Vagina (tissue), 2 donors: ENCODE measurements around the gene AHSP. TPM values are rescaled to one million over a fixed set of nuclear protein-coding genes. Genes with fewer than 3 reads are reported as not detected.
"Not testable (repeated sequence)": the region's sequence is repeated elsewhere in the genome, so short reads cannot be mapped to it uniquely, and the experiment has no call there.

Source experiments
- DNase-seq, 2 donors: peaks; one replicate each; pipeline ENCODE4 v3.0.0-alpha.2; 2017; ENCODE audit errors: extremely low spot score in 2 of 2
- H3K27ac ChIP-seq: fragments of 200-600 bp; sonication (generic); one replicate; pipeline ENCODE4 v1.5.1; 2019
- H3K27me3 ChIP-seq: fragments of 200-600 bp; sonication (generic); one replicate; pipeline ENCODE4 v1.5.1; 2019
- H3K36me3 ChIP-seq, 2 donors: fragments of 200-600 bp; sonication (generic); one replicate each; pipeline ENCODE4 v1.5.1; 2017 to 2019
- H3K4me1 ChIP-seq: fragments of 200-600 bp; sonication (generic); one replicate; pipeline ENCODE4 v1.5.1; 2019
- H3K4me3 ChIP-seq, 2 donors: fragments of 200-600 bp; sonication (generic); 1 replicate in 1 of 2; 2 replicates in 1 of 2; pipeline ENCODE4 v1.5.1; 2016 to 2019
- H3K9me3 ChIP-seq: fragments of 200-600 bp; sonication (generic); one replicate; pipeline ENCODE4 v1.5.1; 2019
- POLR2A ChIP-seq, 2 donors: fragments of 450-650 bp; IDR thresholded peaks; one replicate each; pipeline ENCODE4 v1.6.1; 2017; ENCODE audit warnings: antibody characterized with exemption in 2 of 2, mild to moderate bottlenecking in 2 of 2, moderate library complexity in 2 of 2
- POLR2AphosphoS5 ChIP-seq, 2 donors: sonication (generic); formaldehyde crosslinking; IDR thresholded peaks; one replicate each; pipeline ENCODE4 v1.9.0; 2017; ENCODE audit warnings: antibody characterized with exemption in 2 of 2, mild to moderate bottlenecking in 2 of 2, low read depth in 1 of 2; ENCODE audit not compliant: insufficient read depth in 1 of 2
- intact Hi-C: fragments of 100-400 bp; cut with DNase I; formaldehyde crosslinking; loops from one replicate; pipeline ENCODE4 v1.15.1; 2023
- total RNA-seq: library from RNA; depleted of rRNA; stranded (reverse); fragments of >200 nt; gene quantifications from one replicate; pipeline ENCODE4 v1.2.3, GENCODE V29; 2016
- TF ChIP-seq, protein P1 (sequence below), 3 experiments: fragments of 450-650 bp in 2 of 3; fragments of 200-600 bp in 1 of 3; sonication (generic) in 1 of 3; IDR thresholded peaks; one replicate each; pipeline ENCODE4 v1.5.1; 2017 to 2019; ENCODE audit warnings: antibody characterized with exemption in 3 of 3, mild to moderate bottlenecking in 2 of 3, moderate library complexity in 2 of 3

AHSP gene, protein sequence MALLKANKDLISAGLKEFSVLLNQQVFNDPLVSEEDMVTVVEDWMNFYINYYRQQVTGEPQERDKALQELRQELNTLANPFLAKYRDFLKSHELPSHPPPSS
- total RNA-seq, result not detected

DNA sequence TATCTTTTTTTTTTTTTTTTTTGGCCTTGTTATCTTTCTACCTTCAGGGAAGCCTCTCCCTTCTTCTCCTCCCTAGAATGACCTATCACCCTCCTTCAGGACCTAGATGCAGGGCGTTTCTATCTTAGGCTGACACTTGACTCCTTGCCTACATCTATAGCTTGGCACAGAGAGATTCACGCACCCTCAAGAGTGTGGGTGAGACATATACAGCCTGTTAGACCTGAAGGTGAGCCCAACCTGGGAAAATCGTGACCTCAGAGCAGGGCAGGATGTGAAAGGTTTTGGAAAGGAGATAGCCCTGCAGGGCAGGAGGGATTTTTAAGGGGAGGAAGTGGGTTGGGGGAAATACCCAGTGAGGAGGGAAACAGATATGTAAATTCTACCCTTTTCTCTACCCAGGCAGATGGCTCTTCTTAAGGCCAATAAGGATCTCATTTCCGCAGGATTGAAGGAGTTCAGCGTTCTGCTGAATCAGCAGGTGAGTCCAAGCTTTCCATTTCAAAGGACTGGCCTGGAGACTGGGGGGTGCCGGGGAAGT is at the start of gene AHSP:
Gene AHSP, plus strand, starts transcription at position 167 of the 541 bp plus-strand sequence. Its CDS starts 240 bp downstream, at position 407.
- TF ChIP-seq POLR2AphosphoS5 (IDR thresholded peaks at IDR 0.05; ENCODE audit: insufficient read depth in 1 of 2, low read depth in 1 of 2), result no peak
- TF ChIP-seq, protein P1, sequence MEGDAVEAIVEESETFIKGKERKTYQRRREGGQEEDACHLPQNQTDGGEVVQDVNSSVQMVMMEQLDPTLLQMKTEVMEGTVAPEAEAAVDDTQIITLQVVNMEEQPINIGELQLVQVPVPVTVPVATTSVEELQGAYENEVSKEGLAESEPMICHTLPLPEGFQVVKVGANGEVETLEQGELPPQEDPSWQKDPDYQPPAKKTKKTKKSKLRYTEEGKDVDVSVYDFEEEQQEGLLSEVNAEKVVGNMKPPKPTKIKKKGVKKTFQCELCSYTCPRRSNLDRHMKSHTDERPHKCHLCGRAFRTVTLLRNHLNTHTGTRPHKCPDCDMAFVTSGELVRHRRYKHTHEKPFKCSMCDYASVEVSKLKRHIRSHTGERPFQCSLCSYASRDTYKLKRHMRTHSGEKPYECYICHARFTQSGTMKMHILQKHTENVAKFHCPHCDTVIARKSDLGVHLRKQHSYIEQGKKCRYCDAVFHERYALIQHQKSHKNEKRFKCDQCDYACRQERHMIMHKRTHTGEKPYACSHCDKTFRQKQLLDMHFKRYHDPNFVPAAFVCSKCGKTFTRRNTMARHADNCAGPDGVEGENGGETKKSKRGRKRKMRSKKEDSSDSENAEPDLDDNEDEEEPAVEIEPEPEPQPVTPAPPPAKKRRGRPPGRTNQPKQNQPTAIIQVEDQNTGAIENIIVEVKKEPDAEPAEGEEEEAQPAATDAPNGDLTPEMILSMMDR (IDR thresholded peaks at IDR 0.05), result no peak
- no peak for TF ChIP-seq POLR2A (IDR thresholded peaks at IDR 0.05)
- Histone ChIP-seq H3K9me3 (no peaks in the 10 kb centered on the region), H3K27me3 (no peaks in the 10 kb centered on the region), H3K27ac (peak within 1 kb of the TSS; percentile 67), H3K4me1 (peaks cover 9% of the 10 kb centered on the region), H3K36me3 (no peaks in the 10 kb centered on the region), H3K4me3 (peak within 1 kb of the TSS; percentile 43)
- DNase-seq, result no peak
- intact Hi-C loops, result no loop called here

DNA sequence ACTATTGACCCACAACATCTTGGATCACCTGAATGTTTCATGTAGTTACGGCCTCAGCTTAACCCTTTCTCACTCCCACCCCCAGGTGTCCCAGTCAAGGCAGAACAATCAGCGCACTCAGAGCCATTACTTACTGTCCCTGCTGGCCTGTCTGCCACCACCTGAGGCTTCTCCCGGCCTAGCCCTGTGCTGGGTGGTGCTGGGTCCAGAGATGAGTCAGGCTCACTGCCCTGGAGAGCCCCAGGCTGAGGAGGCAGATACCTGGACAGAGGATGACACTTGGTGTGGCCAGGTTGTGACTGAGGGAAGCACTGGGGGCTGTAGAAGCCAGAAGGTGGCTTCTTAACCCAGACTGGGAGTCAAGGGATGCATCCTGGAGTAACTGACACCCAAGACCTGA is 48.7 kb upstream of the AHSP start:
- no peaks in the 10 kb centered on the region for H3K27me3 ChIP-seq
- H3K4me1 ChIP-seq, result peaks cover 11% of the 10 kb centered on the region
- H3K36me3 ChIP-seq, result peaks cover 0 to 38% of the 10 kb centered on the region in 2 donors
- H3K27ac ChIP-seq, result no peak overlapping the region
- intact Hi-C loops, result no loop called here
- H3K4me3 ChIP-seq, result no peak overlapping the region
- no peaks in the 10 kb centered on the region for H3K9me3 ChIP-seq
- no peak for DNase-seq
- peak in 1 of 2 donors; percentile 19 for TF ChIP-seq POLR2AphosphoS5 (IDR thresholded peaks at IDR 0.05; ENCODE audit: insufficient read depth in 1 of 2, low read depth in 1 of 2)
- TF ChIP-seq, protein P1 (IDR thresholded peaks at IDR 0.05), result no peak

DNA sequence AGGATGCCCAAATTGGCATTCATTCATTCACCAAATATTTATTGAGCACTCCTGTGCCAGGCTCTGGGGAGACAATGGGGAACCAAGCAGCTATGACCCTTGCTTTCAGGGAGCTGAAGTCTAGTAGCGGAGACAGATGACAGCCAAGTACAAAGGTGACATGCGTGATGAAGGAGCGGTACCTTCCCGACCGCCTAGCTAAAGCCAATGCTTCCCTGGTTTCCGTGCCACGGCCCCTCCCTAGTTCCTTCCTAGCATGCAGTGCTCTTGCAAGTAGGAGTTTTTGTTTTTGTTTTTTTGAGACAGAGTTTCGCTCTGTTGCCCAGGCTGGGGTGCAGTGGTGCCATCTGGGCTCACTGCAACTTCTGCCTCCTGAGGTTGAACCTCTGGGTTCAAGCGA is 47.9 kb upstream of the AHSP start:
- intact Hi-C loops, result no loop called here
- Histone ChIP-seq H3K4me1 (peaks cover 11% of the 10 kb centered on the region), H3K27me3 (no peaks in the 10 kb centered on the region)

DNA sequence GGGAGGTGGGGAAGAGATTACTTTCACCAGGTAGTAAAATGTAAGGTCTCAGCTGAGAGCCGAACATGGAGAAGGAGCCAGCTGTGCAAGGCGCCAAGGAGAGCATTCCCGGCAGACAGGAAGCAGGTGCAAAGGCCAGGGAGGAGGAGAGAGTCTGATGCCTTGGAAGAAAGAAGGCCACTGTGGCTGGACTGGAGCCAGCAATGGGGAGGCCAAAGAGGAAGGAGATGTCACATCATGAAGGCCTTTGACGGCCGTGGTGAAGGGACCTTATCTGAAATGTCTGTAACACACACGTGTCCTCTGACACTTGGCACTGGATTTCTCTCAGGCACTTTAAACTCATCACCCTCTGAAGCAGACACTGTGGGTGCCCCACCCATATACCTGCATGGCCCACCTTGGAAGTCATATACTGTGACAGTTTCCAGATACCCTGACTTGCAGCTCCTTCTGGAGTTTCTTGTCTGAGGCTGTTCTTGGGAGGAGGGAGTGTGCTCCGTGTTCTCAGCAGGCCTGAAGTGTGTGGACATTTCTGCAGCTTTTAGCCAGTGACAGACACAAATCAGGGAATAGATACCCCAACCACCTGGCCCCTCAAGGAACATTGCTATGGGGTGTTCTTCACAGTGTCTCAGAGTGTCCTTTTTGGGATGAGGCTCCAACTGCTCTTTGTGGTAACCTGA is 46.7 kb upstream of the AHSP start:
- Histone ChIP-seq H3K36me3 (peaks cover 0 to 21% of the 10 kb centered on the region in 2 donors), H3K27ac (no peak overlapping the region), H3K27me3 (no peaks in the 10 kb centered on the region), H3K4me1 (peaks cover 11% of the 10 kb centered on the region), H3K9me3 (no peaks in the 10 kb centered on the region), H3K4me3 (no peak overlapping the region)
- DNase-seq, result no peak
- TF ChIP-seq POLR2AphosphoS5 (IDR thresholded peaks at IDR 0.05; ENCODE audit: insufficient read depth in 1 of 2, low read depth in 1 of 2), result no peak
- TF ChIP-seq POLR2A (IDR thresholded peaks at IDR 0.05), result no peak
- TF ChIP-seq, protein P1 (IDR thresholded peaks at IDR 0.05), result no peak
- intact Hi-C loops, result no loop called here

More for the DNA sequence above, 47.9 kb upstream of the AHSP start:
- no peak overlapping the region for H3K4me3 ChIP-seq
- H3K27ac ChIP-seq, result no peak overlapping the region
- no peak for DNase-seq
- TF ChIP-seq POLR2AphosphoS5 (IDR thresholded peaks at IDR 0.05; ENCODE audit: insufficient read depth in 1 of 2, low read depth in 1 of 2) (no peak), POLR2A (IDR thresholded peaks at IDR 0.05) (no peak)
- TF ChIP-seq, protein P1 (IDR thresholded peaks at IDR 0.05), result no peak
- H3K9me3 ChIP-seq, result no peaks in the 10 kb centered on the region
- H3K36me3 ChIP-seq, result peaks cover 0 to 30% of the 10 kb centered on the region in 2 donors

DNA sequence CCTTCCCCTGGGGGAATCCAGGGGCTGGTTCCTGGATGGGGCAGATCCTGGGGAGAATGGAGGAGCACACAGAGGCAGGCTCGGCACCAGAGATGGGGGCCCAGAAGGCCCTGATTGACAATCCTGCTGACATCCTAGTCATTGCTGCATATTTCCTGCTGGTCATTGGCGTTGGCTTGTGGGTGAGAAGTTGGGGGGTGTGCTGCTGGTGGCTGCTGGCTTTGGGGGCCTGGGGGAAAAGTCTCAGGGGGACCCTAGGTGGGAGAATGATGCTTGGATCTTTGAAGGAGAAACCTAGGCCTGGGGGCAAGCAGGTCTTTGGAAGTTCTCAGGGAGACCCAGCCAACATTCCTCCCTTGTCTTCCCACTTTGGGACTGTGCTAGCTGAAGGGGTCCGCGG is 44.6 kb upstream of the AHSP start, which contains the start of gene SLC5A2:
Gene SLC5A2, plus strand, starts transcription at position 43 of the 400 bp plus-strand sequence. Its CDS starts 14 bp downstream, at position 57.
- peaks cover 19% of the 10 kb centered on the region for H3K4me1 ChIP-seq
- H3K9me3 ChIP-seq, result no peaks in the 10 kb centered on the region
- TF ChIP-seq POLR2A (IDR thresholded peaks at IDR 0.05), result no peak
- TF ChIP-seq POLR2AphosphoS5 (IDR thresholded peaks at IDR 0.05; ENCODE audit: insufficient read depth in 1 of 2, low read depth in 1 of 2), result no peak
- TF ChIP-seq, protein P1 (IDR thresholded peaks at IDR 0.05), result no peak
- no peak within 1 kb of the TSS for H3K27ac ChIP-seq
- H3K36me3 ChIP-seq, result peaks cover 0 to under 1% of the 10 kb centered on the region in 2 donors
- DNase-seq, result no peak
- no peak within 1 kb of the TSS for H3K4me3 ChIP-seq
- H3K27me3 ChIP-seq, result no peaks in the 10 kb centered on the region
- intact Hi-C loops, result no loop called here

DNA sequence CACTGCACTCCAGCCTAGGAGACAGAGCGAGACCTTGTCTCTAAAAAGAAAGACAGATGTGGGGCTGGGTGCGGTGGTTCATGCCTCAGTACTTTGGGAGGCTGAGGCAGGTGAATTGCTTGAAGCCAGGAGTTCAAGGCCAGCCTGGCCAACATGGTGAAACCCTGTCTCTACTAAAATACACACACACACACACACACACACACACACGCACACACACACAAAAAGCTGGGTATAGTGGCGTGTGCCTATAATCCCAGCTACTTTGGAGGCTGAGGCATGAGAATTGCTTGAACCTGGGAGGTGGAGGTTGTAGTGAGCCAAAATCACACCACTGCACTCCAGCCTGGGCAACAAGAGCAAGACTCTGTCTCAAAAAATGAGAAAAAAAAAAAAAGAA is 43.7 kb upstream of the AHSP start:
- peaks cover 27% of the 10 kb centered on the region for H3K4me1 ChIP-seq
- H3K36me3 ChIP-seq, intact Hi-C loops, H3K27ac ChIP-seq, H3K9me3 ChIP-seq, DNase-seq, H3K27me3 ChIP-seq, H3K4me3 ChIP-seq: not testable (repeated sequence)
